Measurements from ENCODE around the gene TXLNG. TPM values are rescaled to one million over a fixed set of nuclear protein-coding genes. Genes with fewer than 3 reads are reported as not detected.
"Not testable (repeated sequence)": the region's sequence is repeated elsewhere in the genome, so short reads cannot be mapped to it uniquely, and the experiment has no call there.

TXLNG gene
- total and polyA plus RNA-seq, 8 donors: 4.7 to 11.3 (median 5.8) TPM

GRCh38 chrX:16771483-16772398, 14.5 kb upstream of the TXLNG start:
- Histone ChIP-seq H3K4me1 (no peaks in the 10 kb centered on the region), H3K4me3 (no peak overlapping the region), H3K27ac (no peak overlapping the region), H3K9me3 (no peaks in the 10 kb centered on the region), H3K27me3 (peaks cover 0 to 4% (median 0%) of the 10 kb centered on the region in 4 donors), H3K36me3 (no peaks in the 10 kb centered on the region)
- no peak for TF ChIP-seq CTCF (IDR thresholded peaks at IDR 0.05)
- ATAC-seq (peak in 1 of 4 donors; percentile 45), DNase-seq (no peak), FAIRE-seq (no peak)
- intact Hi-C loops (cut with DNase I): no loop called here
- 58 to 67% methylated on average over 16 of the region's 16 CpGs for WGBS, 2 donors

GRCh38 chrX:16772460-16772859, 13.8 kb upstream of the TXLNG start:
- ATAC-seq (no peak), FAIRE-seq (no peak), DNase-seq (no peak)

GRCh38 chrX:16774746-16775145, 11.5 kb upstream of the TXLNG start:
- intact Hi-C loops (cut with DNase I): no loop called here
- TF ChIP-seq CTCF (IDR thresholded peaks at IDR 0.05): no peak
- Histone ChIP-seq H3K36me3 (no peaks in the 10 kb centered on the region), H3K4me1 (no peaks in the 10 kb centered on the region), H3K4me3 (no peak overlapping the region), H3K27me3 (no peaks in the 10 kb centered on the region), H3K9me3 (no peaks in the 10 kb centered on the region), H3K27ac (no peak overlapping the region)
- WGBS, 2 donors: 84 to 95% methylated on average over 2 of the region's 2 CpGs
- FAIRE-seq (no peak), ATAC-seq (no peak), DNase-seq (no peak)

More at GRCh38 chrX:16772460-16772859, 13.8 kb upstream of the TXLNG start:
- 91 to 96% methylated on average over 6 of the region's 6 CpGs for WGBS, 2 donors
- H3K4me3 ChIP-seq: no peak overlapping the region
- H3K36me3 ChIP-seq: no peaks in the 10 kb centered on the region
- no peak overlapping the region for H3K27ac ChIP-seq
- no peaks in the 10 kb centered on the region for H3K4me1 ChIP-seq
- peaks cover 0 to 1% (median 0%) of the 10 kb centered on the region in 4 donors for H3K27me3 ChIP-seq
- intact Hi-C loops (cut with DNase I): no loop called here
- TF ChIP-seq CTCF (IDR thresholded peaks at IDR 0.05): no peak
- no peaks in the 10 kb centered on the region for H3K9me3 ChIP-seq

GRCh38 chrX:16778545-16778944, 7.7 kb upstream of the TXLNG start:
- intact Hi-C loops (cut with DNase I): no loop called here
- ATAC-seq (peak in 3 of 4 donors; percentile 40 to 75 (median 65)), FAIRE-seq (no peak), DNase-seq (no peak)
- Histone ChIP-seq H3K27ac (no peak overlapping the region), H3K4me1 (no peaks in the 10 kb centered on the region), H3K36me3 (no peaks in the 10 kb centered on the region), H3K9me3 (no peaks in the 10 kb centered on the region), H3K4me3 (no peak overlapping the region), H3K27me3 (no peaks in the 10 kb centered on the region)
- TF ChIP-seq CTCF (IDR thresholded peaks at IDR 0.05): no peak

GRCh38 chrX:16778993-16779392, 7.3 kb upstream of the TXLNG start:
- TF ChIP-seq CTCF (IDR thresholded peaks at IDR 0.05): no peak
- H3K9me3 ChIP-seq: no peaks in the 10 kb centered on the region
- FAIRE-seq (no peak), DNase-seq (no peak), ATAC-seq (peak in 2 of 4 donors; percentile 11 to 12)
- H3K36me3 ChIP-seq: no peaks in the 10 kb centered on the region
- H3K4me3 ChIP-seq: no peak overlapping the region
- no peaks in the 10 kb centered on the region for H3K4me1 ChIP-seq
- intact Hi-C loops (cut with DNase I): no loop called here
- no peak overlapping the region for H3K27ac ChIP-seq
- H3K27me3 ChIP-seq: no peaks in the 10 kb centered on the region

GRCh38 chrX:16779815-16780214, 6.5 kb upstream of the TXLNG start:
- H3K27ac ChIP-seq; H3K4me3 ChIP-seq; H3K36me3 ChIP-seq; FAIRE-seq; intact Hi-C loops (cut with DNase I); ATAC-seq; H3K4me1 ChIP-seq; H3K27me3 ChIP-seq; DNase-seq; H3K9me3 ChIP-seq: not testable (repeated sequence)
- WGBS, 2 donors: 29 to 33% methylated on average over 2 of the region's 2 CpGs

Data from pancreas (tissue), 10 donors.